Stimulated activated CD8-positive, alpha-beta memory T cell treated with anti-CD3 and anti-CD28 coated beads, Interleukin-12 subunit alpha, Interleukin-12 subunit beta, amount 100 ng/mL, for 24 hours (primary cell): ENCODE data around the gene TRMT11.
"Not testable (repeated sequence)": the region's sequence is repeated elsewhere in the genome, so short reads cannot be mapped to it uniquely, and the experiment has no call there.

Experiments
- DNase-seq: peaks from one replicate; pipeline ENCODE4 v3.0.0-alpha.2; 2020; ENCODE audit errors: extremely low read depth

Gene TRMT11

DNA sequence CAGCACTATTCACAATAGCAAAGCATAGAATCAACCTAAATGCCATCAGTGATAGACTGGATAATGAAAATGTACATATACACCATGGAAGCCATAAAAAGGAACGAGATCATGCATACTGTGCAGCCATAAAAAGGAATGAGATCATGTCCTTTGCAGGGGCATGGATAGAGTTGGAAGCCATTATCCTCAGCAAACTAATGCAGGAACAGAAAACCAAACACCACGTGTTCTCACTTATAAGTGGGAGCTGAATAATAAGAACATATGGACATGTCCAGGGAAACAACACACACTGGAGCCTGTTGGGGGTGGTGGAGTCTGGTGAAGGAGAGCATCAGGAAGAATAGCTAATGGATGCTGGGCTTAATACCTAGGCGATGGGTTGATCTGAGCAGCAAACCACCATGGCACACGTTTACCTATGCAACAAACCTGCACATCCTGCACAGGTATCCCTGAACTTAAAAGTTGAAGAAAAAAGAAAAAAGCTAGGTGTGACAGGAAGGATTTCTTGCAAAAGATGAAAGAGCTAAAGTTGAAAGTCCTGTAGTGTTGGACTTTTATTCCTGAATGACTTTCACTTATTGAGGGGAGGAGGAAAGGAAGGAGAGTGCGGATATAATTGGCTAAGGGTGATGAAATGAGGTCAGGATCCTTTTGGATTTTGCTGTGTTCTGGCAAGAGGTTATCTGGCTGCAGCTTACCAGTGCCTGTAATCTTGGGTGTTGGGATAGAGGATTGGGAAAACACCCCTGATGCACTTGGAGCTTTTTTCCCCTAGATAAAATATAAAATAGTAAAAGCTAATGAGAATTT is 8.5 kb downstream of the TRMT11 start:
- no peak for DNase-seq

- no peak for DNase-seq
Measured at GRCh38 chr6:125995972-125996580, 9.7 kb downstream of the TRMT11 start.

GRCh38 chr6:126002755-126003679 is 16.7 kb downstream of the TRMT11 start:
- no peak for DNase-seq

DNA sequence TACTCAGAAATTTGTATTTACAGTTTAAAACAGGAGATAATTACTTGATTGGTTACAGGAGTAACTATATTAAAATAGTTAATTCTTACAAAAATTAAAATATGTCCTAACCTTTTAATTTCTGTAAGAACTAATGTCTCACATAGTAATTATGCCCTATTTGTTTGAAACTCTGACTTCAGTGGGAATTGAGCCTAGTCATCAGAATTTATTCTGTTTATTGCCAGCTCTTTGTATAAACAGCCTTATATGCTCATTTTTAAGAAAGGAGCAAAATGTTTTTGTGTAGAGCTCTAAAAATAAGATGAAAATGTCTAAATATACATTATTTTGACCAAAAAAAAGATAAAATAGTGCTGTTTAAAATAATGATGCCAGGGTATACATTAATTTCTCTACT is 21.5 kb downstream of the TRMT11 start:
- no peak for DNase-seq

DNA sequence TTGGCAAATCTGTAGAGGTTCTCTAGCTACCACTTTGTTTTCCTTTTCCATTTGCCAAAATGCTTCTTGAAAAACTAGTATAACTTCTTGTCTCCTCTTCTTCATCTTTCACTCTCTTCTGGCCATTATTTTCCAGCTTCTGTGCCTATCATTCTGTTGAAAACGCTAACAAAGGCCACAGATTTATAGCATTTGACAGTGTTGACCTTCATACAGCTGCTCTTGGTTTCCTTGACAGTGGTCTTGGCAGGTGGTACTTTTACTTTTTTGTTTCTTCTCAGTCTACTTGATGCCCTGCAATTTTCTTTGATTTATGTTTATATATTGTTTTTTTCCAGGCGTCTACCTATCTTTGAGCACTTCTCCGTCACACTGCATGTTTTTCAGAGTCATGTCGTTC is 23.7 kb downstream of the TRMT11 start:
- no peak for DNase-seq

DNA sequence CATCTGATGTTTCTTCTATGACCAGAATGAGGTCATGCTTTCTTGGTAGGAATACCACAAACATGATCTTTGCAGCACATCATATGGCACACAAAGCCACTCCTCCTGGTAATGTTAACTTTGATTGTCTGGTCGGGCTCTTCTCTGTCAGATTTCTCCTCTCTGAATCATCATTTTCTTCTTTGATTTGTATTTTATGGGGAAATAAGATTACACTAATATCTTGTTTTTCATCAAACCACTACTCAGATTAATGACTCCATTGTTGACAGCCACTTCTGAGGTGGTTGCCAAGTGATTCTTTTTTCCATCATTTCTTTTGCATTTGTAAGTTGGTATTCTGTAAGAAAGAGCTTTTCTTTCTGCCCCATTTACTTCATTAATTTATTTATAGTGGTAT is 29.5 kb downstream of the TRMT11 start:
- DNase-seq = no peak

DNA sequence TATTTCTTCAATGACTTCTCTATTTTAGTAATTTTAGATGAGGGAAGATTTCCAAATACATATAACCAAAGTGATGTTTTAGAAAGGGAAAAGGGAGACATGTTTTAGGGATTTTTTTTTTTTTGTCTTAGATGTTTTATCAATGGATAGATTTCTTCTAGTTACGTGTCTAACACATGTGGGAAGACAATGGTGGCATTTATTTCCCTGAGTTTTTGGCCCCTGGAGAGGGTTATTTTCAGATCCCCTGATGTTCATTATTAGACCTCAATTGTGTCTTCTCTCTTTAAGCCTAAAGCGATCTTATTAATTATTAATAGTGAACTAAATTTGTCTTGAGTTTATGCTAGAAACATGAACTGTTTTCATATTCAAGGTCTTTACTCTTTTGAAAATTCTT is 30.3 kb downstream of the TRMT11 start:
- DNase-seq = no peak

- DNase-seq = no peak
Measured at GRCh38 chr6:126017668-126018067, 31.3 kb downstream of the TRMT11 start.

GRCh38 chr6:126020305-126021050 is 34.1 kb downstream of the TRMT11 start:
- DNase-seq = no peak

DNA sequence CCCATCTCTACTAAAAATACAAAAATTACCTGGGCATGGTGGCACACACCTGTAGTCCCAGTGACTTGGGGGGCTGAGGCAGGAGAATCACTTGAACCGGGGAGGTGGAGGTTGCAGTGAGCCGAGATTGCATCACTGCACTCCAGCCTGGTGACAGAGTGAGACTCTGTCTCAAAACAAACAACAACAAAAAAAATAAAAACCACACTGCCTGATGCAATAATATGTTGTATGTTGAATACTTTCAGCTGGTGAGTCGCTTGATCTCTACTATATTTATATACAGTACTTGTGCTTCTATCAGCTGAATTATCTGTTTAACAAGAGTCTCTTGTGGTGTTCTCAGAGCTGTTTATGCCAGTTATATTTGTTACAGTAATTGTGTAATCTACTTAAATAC is 37.1 kb downstream of the TRMT11 start:
- not testable (repeated sequence) for DNase-seq

- no peak for DNase-seq
Measured at GRCh38 chr6:126026001-126026400, 39.7 kb downstream of the TRMT11 start.

GRCh38 chr6:126027601-126028000 is 41.3 kb downstream of the TRMT11 start:
- no peak for DNase-seq

- DNase-seq = no peak
Measured at GRCh38 chr6:126030045-126030444, 43.7 kb downstream of the TRMT11 start.

GRCh38 chr6:126033696-126034095 is 47.4 kb downstream of the TRMT11 start:
- no peak for DNase-seq

GRCh38 chr6:126034656-126035055 is 48.3 kb downstream of the TRMT11 start:
- no peak for DNase-seq

GRCh38 chr6:126035764-126036163 is 49.4 kb downstream of the TRMT11 start:
- DNase-seq = no peak

DNA sequence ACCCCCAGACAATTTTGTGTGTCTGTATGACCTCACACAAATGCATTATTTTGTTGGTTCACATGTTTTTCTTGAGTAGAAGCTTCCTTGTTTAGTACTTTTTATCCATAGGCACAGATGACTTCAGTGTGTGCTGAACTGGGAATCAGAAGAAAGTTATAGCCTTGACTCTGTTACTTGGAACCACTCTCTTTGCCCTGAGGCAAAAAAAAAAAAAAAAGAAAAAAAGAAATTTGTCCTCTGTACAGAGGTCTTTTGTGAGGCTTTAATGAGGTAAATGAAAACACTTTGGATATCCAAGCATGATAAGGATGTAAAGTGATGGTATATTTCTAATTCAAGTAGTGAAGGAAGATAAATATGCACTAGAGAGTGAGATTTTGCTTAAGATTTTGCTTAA is 51.9 kb downstream of the TRMT11 start:
- DNase-seq = no peak

GRCh38 chr6:126039284-126039683 is 52.9 kb downstream of the TRMT11 start:
- no peak for DNase-seq

DNA sequence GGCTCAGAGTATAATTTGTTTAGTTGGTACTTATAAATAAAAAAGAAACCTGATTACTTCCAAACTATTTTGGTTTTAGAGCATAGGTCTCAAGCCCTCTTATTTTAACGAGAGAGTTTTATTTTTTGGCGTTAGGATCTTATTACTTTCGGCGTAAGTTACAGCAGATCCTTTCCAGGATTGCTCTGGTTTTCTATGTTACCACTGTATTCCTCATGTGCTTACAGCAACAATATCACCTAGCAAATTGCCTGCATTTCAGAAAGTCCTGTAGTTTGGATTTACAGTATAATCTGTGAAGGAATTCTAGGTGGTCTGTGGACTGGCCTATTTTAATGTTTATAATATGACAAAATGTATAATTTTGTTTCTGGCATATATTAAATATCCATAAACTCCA is 54.1 kb downstream of the TRMT11 start:
- no peak for DNase-seq

DNA sequence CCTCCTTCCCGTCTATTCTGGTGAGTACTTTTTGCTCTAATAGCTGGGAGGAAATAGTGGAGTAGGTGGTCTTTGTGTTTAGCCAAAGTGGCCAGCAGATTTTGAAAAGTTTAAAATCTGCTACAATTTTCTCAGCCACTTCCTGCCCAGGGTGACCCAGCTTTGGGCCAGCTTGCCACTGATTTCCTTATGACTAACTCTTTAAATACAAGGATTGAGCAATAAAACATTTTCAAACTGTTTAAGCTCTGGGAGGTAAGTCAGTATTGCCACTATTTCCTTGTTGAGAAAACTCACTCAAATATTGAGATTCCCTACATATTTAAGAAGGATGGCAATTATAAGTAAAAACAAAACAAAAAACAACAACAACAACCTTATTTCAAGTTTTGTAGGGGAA is 54.5 kb downstream of the TRMT11 start:
- no peak for DNase-seq

- DNase-seq = no peak
Measured at GRCh38 chr6:126041516-126041915, 55.2 kb downstream of the TRMT11 start.

- DNase-seq = no peak
Measured at GRCh38 chr6:126042001-126042419, 55.7 kb downstream of the TRMT11 start.
